ENCODE measurements around the gene NOL9. TPM values are rescaled to one million over a fixed set of nuclear protein-coding genes. Genes with fewer than 3 reads are reported as not detected.
A peak's percentile ranks its signal among the peaks of the same experiment; 100 is the strongest.

The NOL9 gene
- total and polyA plus RNA-seq, 2 of the 13 experiments (the other 11 are each of a cell fraction or from before 2014, with no cell fraction given): 18.0 to 24.7 TPM

GRCh38 chr1:6582370-6582769, 28.1 kb upstream of the NOL9 start:
- Histone ChIP-seq H3K36me3 (replicated peaks in 1 of 2; ENCODE audit: control insufficient read depth in 1 of 2, insufficient read depth in 2 of 2, low read length in 2 of 2) (0 out of 5 replicates have a peak, but pooled peaks cover 0 to under 1% of the 10 kb centered on the region in 2 experiments), H4K20me1 (ENCODE audit: insufficient read depth, low read length) (peaks cover 4% of the 10 kb centered on the region; the same call in 1 of the 2 replicates), H3K79me2 (ENCODE audit: insufficient read depth, low read length) (peaks cover 15% of the 10 kb centered on the region), H3K27ac (ENCODE audit: extremely low read length, insufficient read depth, low read length) (peak overlapping the region; percentile 65), H3K4me1 (ENCODE audit: insufficient read depth, low read length) (peaks cover 51% of the 10 kb centered on the region), H3K4me2 (ENCODE audit: low read depth, low read length) (peak overlapping the region; percentile 96), H3K4me3 (replicated peaks in 1 of 3; ENCODE audit: insufficient read depth in 1 of 3, low read depth in 2 of 3, low read length in 3 of 3) (peak overlapping the region; percentile 16 to 91 (median 28); a peak in 4 of 6 replicates), H3K27me3 (ENCODE audit: control insufficient read depth in 1 of 2, insufficient read depth in 2 of 2, low read length in 2 of 2) (no peaks in the 10 kb centered on the region), H2AFZ (ENCODE audit: low read length) (no peak overlapping the region), H3K9ac (ENCODE audit: insufficient read depth, low read depth, low read length) (peak overlapping the region; percentile 35), H3K9me3 (ENCODE audit: low read length) (no peaks in the 10 kb centered on the region)
- ATAC-seq (peak; percentile 45), DNase-seq (ENCODE audit: low spot score) (peak; percentile 96), FAIRE-seq (peak; percentile 97)
- no TSS peak for BruUV-seq (replicated peaks)
- CTCF ChIA-PET (ENCODE audit: low intra/inter-chr PET ratio, low total read pairs): interaction anchor here (1.3 kb wide), 1 partner anchor 28 kb away, joined by 3 read pairs; the partner anchor contains the start of gene NOL9
- intact Hi-C loops (cut with micrococcal nuclease; ENCODE audit: unreplicated experiment): loop anchor here (5.0 kb wide), 1 partner anchor 45 kb away; no protein-coding TSS in a partner anchor
- in situ Hi-C loops (cut with HindIII; ENCODE audit: extremely low pct_ligation_motif_present, low pct_unique_long_range_greater_than_20kb): no loop called here
- no CpG with 5 or more reads among the region's 1 CpG for WGBS (ENCODE audit: low lambda C conversion rate)
- POLR2A ChIA-PET: interaction anchor here (1.0 to 5.2 kb wide), 6 partner anchors 13 to 118 kb away, joined by 3 to 113 read pairs (median 6); partner anchors contain the start of genes KLHL21, NOL9, TAS1R1 and THAP3
- TF ChIP-seq BCL3 (CRISPR knock-in tag; IDR thresholded peaks at IDR 0.05): no peak
- TF ChIP-seq ZNF446 (CRISPR knock-in tag; IDR thresholded peaks at IDR 0.05): no peak
- TF ChIP-seq GATAD2A (CRISPR knock-in tag; IDR thresholded peaks at IDR 0.05): peak; percentile 92
- TF ChIP-seq UBTF (CRISPR knock-in tag; IDR thresholded peaks at IDR 0.05): peak; percentile 55
- no peak for TF ChIP-seq ZNF556 (CRISPR knock-in tag; IDR thresholded peaks at IDR 0.05; ENCODE audit: borderline replicate concordance)
- TF ChIP-seq FUBP1 (CRISPR knock-in tag; IDR thresholded peaks at IDR 0.05; ENCODE audit: borderline replicate concordance): no peak
- TF ChIP-seq CENPT (CRISPR knock-in tag; IDR thresholded peaks at IDR 0.05; ENCODE audit: low read depth): no peak
- no peak for TF ChIP-seq ZNF10 (CRISPR knock-in tag; IDR thresholded peaks at IDR 0.05; ENCODE audit: borderline replicate concordance, low read depth)
- no peak for TF ChIP-seq ZNF30 (CRISPR knock-in tag; IDR thresholded peaks at IDR 0.05)
- TF ChIP-seq SMAD9 (CRISPR knock-in tag; IDR thresholded peaks at IDR 0.05): no peak
- TF ChIP-seq DRAP1 (CRISPR knock-in tag; IDR thresholded peaks at IDR 0.05): no peak
- no peak for TF ChIP-seq ZNF597 (CRISPR knock-in tag; IDR thresholded peaks at IDR 0.05)
- no peak for TF ChIP-seq ZNF891 (CRISPR knock-in tag; IDR thresholded peaks at IDR 0.05)
- TF ChIP-seq ZNF17 (CRISPR knock-in tag; IDR thresholded peaks at IDR 0.05): no peak
- no peak for TF ChIP-seq NFKB2 (CRISPR knock-in tag; IDR thresholded peaks at IDR 0.05; ENCODE audit: borderline replicate concordance)
- no peak for TF ChIP-seq REL (CRISPR knock-in tag; conservative IDR thresholded peaks at IDR 0.05)
- TF ChIP-seq NR0B2 (CRISPR knock-in tag; IDR thresholded peaks at IDR 0.05): no peak
